HFFc6 (cell line): Measurements from ENCODE around the gene KCNMA1. TPM values are rescaled to one million over a fixed set of nuclear protein-coding genes. Genes with fewer than 3 reads are reported as not detected.
A peak's percentile ranks its signal among the peaks of the same experiment; 100 is the strongest.

Experiments
- DNase-seq: peaks from one replicate; pipeline ENCODE4 v3.0.0-alpha.2; 2018
- H3K27ac Mint-ChIP-seq: 2 replicates; pipeline ENCODE4 v1.8.0; 2020; ENCODE audit warnings: mild to moderate bottlenecking, mixed read lengths
- H3K27me3 Mint-ChIP-seq: 2 replicates; pipeline ENCODE4 v1.8.0; 2021; ENCODE audit warnings: mild to moderate bottlenecking, moderate library complexity, mixed read lengths; ENCODE audit not compliant: insufficient read depth
- H3K36me3 Mint-ChIP-seq: 2 replicates; pipeline ENCODE4 v1.8.0; 2021; ENCODE audit warnings: low read depth, mixed read lengths
- H3K4me1 Mint-ChIP-seq: 2 replicates; pipeline ENCODE4 v1.8.0; 2020; ENCODE audit warnings: low read depth, mixed read lengths
- H3K4me3 Mint-ChIP-seq: 2 replicates; pipeline ENCODE4 v1.8.0; 2020; ENCODE audit warnings: mild to moderate bottlenecking, moderate library complexity, mixed read lengths
- H3K9me3 Mint-ChIP-seq: 2 replicates; pipeline ENCODE4 v1.8.0; 2020; ENCODE audit warnings: mild to moderate bottlenecking, mixed read lengths
- CTCF ChIP-seq: fragments of 200-600 bp; sonication (generic); IDR thresholded peaks from 2 replicates; pipeline ENCODE4 v1.5.0; 2021; ENCODE audit warnings: antibody characterized with exemption, mild to moderate bottlenecking
- total RNA-seq, 6 experiments: library from RNA; stranded (reverse); fragmentation: NEBNext Ultra II Directional; extraction: Animal tissue kit (Norgen Biotek cat#: 25700); gene quantifications; 2 replicates in 1 of 6; 3 replicates in 5 of 6; pipeline ENCODE4 v1.2.3, GENCODE V29; 2021

KCNMA1 gene
- total RNA-seq, 6 experiments from 2014 or later: 87.1 to 191 (median 93.5) TPM

- TF ChIP-seq CTCF: no peak
- DNase-seq: no peak
- no peak overlapping the region for H3K27ac Mint-ChIP-seq
- H3K4me3 Mint-ChIP-seq: no peak overlapping the region
- H3K4me1 Mint-ChIP-seq: peaks cover 48% of the 10 kb centered on the region
- no peaks in the 10 kb centered on the region for H3K27me3 Mint-ChIP-seq
- H3K36me3 Mint-ChIP-seq: peaks cover 31% of the 10 kb centered on the region
- no peaks in the 10 kb centered on the region for H3K9me3 Mint-ChIP-seq
Observed at GRCh38 chr10:77377678-77378352, 259.8 kb downstream of the KCNMA1 start.

- H3K36me3 Mint-ChIP-seq: peaks cover 38% of the 10 kb centered on the region
- TF ChIP-seq CTCF: no peak
- H3K27ac Mint-ChIP-seq: peak overlapping the region; percentile 6; the same call in 1 of the 2 replicates
- H3K4me3 Mint-ChIP-seq: no peak overlapping the region
- DNase-seq: no peak
- no peaks in the 10 kb centered on the region for H3K27me3 Mint-ChIP-seq
- peaks cover 55% of the 10 kb centered on the region for H3K4me1 Mint-ChIP-seq
- no peaks in the 10 kb centered on the region for H3K9me3 Mint-ChIP-seq
Observed at GRCh38 chr10:77377034-77377433, 260.6 kb downstream of the KCNMA1 start.

- no peak for DNase-seq
- H3K36me3 Mint-ChIP-seq: peaks cover 60% of the 10 kb centered on the region
- H3K4me3 Mint-ChIP-seq: no peak overlapping the region
- 0 out of 2 replicates have a peak, but pooled peaks cover 4% of the 10 kb centered on the region for H3K9me3 Mint-ChIP-seq
- no peak for TF ChIP-seq CTCF
- H3K27ac Mint-ChIP-seq: no peak overlapping the region; the same call in 1 of the 2 replicates
- H3K27me3 Mint-ChIP-seq: no peaks in the 10 kb centered on the region
- peaks cover 55% of the 10 kb centered on the region for H3K4me1 Mint-ChIP-seq
Observed at GRCh38 chr10:77374189-77374656, 263.4 kb downstream of the KCNMA1 start.

DNA sequence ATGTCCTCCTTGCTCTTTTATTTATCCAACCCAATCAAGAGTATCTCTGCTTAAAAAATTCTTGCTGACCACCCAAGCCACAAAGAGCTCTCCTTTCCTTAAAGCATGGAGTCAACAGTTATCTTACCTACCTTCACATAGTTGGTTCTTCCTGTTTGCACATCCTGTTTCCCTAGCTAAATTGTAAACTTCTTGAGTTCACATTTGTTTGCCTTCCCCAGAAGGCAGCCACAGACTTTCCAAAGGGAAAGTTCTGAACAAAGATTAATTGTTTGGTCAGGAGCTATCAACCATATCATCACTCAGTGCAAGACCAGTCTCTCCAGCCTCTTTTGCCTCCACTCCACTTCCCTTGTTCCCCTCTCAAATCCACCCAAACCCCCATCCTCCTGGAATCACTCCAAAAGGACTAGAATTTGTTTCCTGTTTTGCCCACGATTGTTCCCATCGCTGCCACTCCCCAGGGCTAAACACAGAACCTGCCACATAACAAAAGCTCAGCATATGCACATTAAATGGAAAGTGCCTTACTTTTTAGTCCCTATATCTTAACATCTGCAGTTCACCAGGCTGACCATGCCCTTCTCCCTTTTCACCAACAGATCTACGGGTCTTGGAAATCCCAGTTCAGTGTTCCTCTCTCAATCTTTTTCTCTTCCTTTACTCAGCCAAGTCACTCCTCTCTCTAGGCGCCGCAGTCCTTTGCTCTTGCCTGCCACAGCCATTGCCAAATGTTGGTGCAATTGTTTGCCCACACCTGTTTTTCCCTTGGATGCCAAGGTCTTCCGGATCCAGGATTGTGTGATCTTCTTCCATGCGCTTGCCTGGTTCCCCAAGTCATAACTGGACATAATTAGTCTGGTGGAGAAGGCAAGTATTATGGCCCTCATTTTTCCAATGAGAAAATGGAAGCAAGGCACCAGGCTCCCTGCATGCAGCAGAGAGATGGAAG, 265.5 kb downstream of the KCNMA1 start:
- H3K9me3 Mint-ChIP-seq: peaks cover 14% of the 10 kb centered on the region
- TF ChIP-seq CTCF: no peak
- H3K4me3 Mint-ChIP-seq: no peak overlapping the region
- no peaks in the 10 kb centered on the region for H3K27me3 Mint-ChIP-seq
- DNase-seq: no peak
- H3K36me3 Mint-ChIP-seq: peaks cover 73% of the 10 kb centered on the region
- H3K4me1 Mint-ChIP-seq: peaks cover 52% of the 10 kb centered on the region
- peak overlapping the region; percentile 6 for H3K27ac Mint-ChIP-seq

DNA sequence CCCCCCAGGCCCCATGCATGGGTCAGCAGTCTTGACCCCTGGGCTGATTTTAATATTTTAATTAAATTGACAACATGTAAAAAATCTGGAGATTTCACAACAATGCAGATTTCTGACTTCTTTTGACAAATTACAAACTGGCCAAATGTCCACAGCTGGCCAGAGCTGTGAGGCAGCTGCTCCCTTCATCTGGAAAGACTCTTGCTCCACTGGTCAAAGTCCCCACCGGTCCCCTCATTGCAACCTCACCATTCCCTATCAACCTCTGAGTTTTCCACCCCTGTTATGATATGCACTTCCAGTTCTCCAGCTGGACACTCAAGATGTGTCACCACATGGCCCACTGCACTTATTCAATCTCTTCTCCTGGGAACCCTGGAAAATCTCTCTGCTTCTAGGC, 266.2 kb downstream of the KCNMA1 start:
- Mint-ChIP-seq H3K36me3 (peaks cover 80% of the 10 kb centered on the region), H3K4me3 (no peak overlapping the region), H3K9me3 (peaks cover 14% of the 10 kb centered on the region), H3K27me3 (no peaks in the 10 kb centered on the region), H3K27ac (peak overlapping the region; percentile 6; the same call in 1 of the 2 replicates), H3K4me1 (peaks cover 56% of the 10 kb centered on the region)
- DNase-seq: no peak
- TF ChIP-seq CTCF: no peak
